Stimulated activated CD4-positive, alpha-beta T cell treated with anti-CD3 and anti-CD28 coated beads, TNF-alpha, amount 100 ng/mL, for 48 hours (primary cell): ENCODE data around the gene FBLN7.
"Not testable (repeated sequence)": the region's sequence is repeated elsewhere in the genome, so short reads cannot be mapped to it uniquely, and the experiment has no call there.

Source experiments
- DNase-seq, 3 donors: peaks; one replicate each; pipeline ENCODE4 v3.0.0-alpha.2; 2020; ENCODE audit warnings: low read depth in 3 of 3

Gene FBLN7

GRCh38 chr2:112184121-112184520, 45.9 kb downstream of the FBLN7 start:
- DNase-seq: no peak

- DNase-seq: no peak
These were observed 46.9 kb downstream of the FBLN7 start for GRCh38 chr2:112185131-112185530.

- no peak for DNase-seq
These were observed 49.0 kb downstream of the FBLN7 start for GRCh38 chr2:112187046-112187715.

GRCh38 chr2:112187805-112188596, 49.8 kb downstream of the FBLN7 start:
- peak; percentile 52 to 82 (median 70) for DNase-seq

- no peak for DNase-seq
These were observed 50.9 kb downstream of the FBLN7 start for GRCh38 chr2:112189001-112189556.

GRCh38 chr2:112194028-112194427, 55.8 kb downstream of the FBLN7 start:
- DNase-seq: no peak

- DNase-seq: no peak
These were observed 56.3 kb downstream of the FBLN7 start for GRCh38 chr2:112194482-112194881.

- no peak for DNase-seq
These were observed 57.1 kb downstream of the FBLN7 start for GRCh38 chr2:112195167-112195766.

- DNase-seq: no peak
These were observed 57.8 kb downstream of the FBLN7 start for GRCh38 chr2:112195950-112196349.

- no peak for DNase-seq
These were observed 59.7 kb downstream of the FBLN7 start for GRCh38 chr2:112197868-112198267.

GRCh38 chr2:112198780-112199179, 60.6 kb downstream of the FBLN7 start:
- DNase-seq: no peak

GRCh38 chr2:112199188-112199587, 61.0 kb downstream of the FBLN7 start:
- DNase-seq: no peak

- DNase-seq: no peak
These were observed 63.7 kb downstream of the FBLN7 start for GRCh38 chr2:112201696-112202430.

- DNase-seq: no peak
These were observed 66.2 kb downstream of the FBLN7 start for GRCh38 chr2:112204411-112204810.

GRCh38 chr2:112207905-112208304, 69.7 kb downstream of the FBLN7 start:
- DNase-seq: not testable (repeated sequence)

GRCh38 chr2:112216167-112216566, 78.0 kb downstream of the FBLN7 start:
- DNase-seq: no peak

GRCh38 chr2:112217854-112218253, 79.7 kb downstream of the FBLN7 start:
- DNase-seq: no peak

- no peak for DNase-seq
These were observed 82.0 kb downstream of the FBLN7 start for GRCh38 chr2:112220186-112220585.

GRCh38 chr2:112220831-112221230, 82.6 kb downstream of the FBLN7 start:
- DNase-seq: no peak

- DNase-seq: no peak
These were observed 91.2 kb downstream of the FBLN7 start for GRCh38 chr2:112229348-112229747.

- DNase-seq: no peak
These were observed 92.2 kb downstream of the FBLN7 start for GRCh38 chr2:112230371-112230770.
